GM23338 (cell line): ENCODE results near the gene PPY.

Source experiments
- CREB1 ChIP-seq: fragments of 250-450 bp; sonication (Bioruptor Pico); IDR thresholded peaks from 2 replicates; pipeline ENCODE4 v1.5.0; 2020; ENCODE audit warnings: low read depth, mild to moderate bottlenecking, moderate library complexity
- ETS1 ChIP-seq: IDR thresholded peaks from 2 replicates; pipeline ENCODE4 v1.6.1; 2016; ENCODE audit warnings: antibody characterized with exemption
- EZH2 ChIP-seq: fragments of 200-600 bp; sonication (generic); IDR thresholded peaks from one replicate; pipeline ENCODE4 v1.8.0; 2017; ENCODE audit warnings: antibody characterized with exemption, mild to moderate bottlenecking, low read depth; ENCODE audit not compliant: unreplicated experiment
- EZH2phosphoT487 ChIP-seq: fragments of 200-600 bp; sonication (generic); IDR thresholded peaks from one replicate; pipeline ENCODE4 v1.8.1; 2018; ENCODE audit warnings: antibody characterized with exemption; ENCODE audit not compliant: unreplicated experiment
- JUNB ChIP-seq: IDR thresholded peaks from one replicate; pipeline ENCODE4 v1.6.1; 2016; ENCODE audit warnings: antibody characterized with exemption; ENCODE audit not compliant: unreplicated experiment
- NANOG ChIP-seq: IDR thresholded peaks from 2 replicates; pipeline ENCODE4 v1.6.1; 2016; ENCODE audit warnings: antibody characterized with exemption, borderline replicate concordance
- POLR2AphosphoS5 ChIP-seq: IDR thresholded peaks from 2 replicates; pipeline ENCODE4 v1.6.1; 2016; ENCODE audit warnings: antibody characterized with exemption, low read depth
- REST ChIP-seq: IDR thresholded peaks from one replicate; pipeline ENCODE4 v1.6.1; 2018; ENCODE audit warnings: antibody characterized with exemption; ENCODE audit not compliant: unreplicated experiment
- STAT1 ChIP-seq: IDR thresholded peaks from one replicate; pipeline ENCODE4 v1.6.1; 2016; ENCODE audit warnings: antibody characterized with exemption; ENCODE audit not compliant: unreplicated experiment
- TF ChIP-seq, protein P1 (sequence below), 2 experiments: fragments of 200-600 bp in 1 of 2; sonication (generic) in 1 of 2; conservative IDR thresholded peaks; 2 replicates each; pipeline versions ENCODE4 v1.5.1 to v1.6.1; 2016 to 2017; ENCODE audit warnings: antibody characterized with exemption in 2 of 2, low read depth in 2 of 2, mild to moderate bottlenecking in 2 of 2, moderate library complexity in 1 of 2
- TF ChIP-seq, protein P2 (sequence below): fragments of 250-450 bp; sonication (Bioruptor Pico); IDR thresholded peaks from 2 replicates; pipeline ENCODE4 v1.5.0; 2020; ENCODE audit warnings: mild to moderate bottlenecking, moderate library complexity

DNA sequence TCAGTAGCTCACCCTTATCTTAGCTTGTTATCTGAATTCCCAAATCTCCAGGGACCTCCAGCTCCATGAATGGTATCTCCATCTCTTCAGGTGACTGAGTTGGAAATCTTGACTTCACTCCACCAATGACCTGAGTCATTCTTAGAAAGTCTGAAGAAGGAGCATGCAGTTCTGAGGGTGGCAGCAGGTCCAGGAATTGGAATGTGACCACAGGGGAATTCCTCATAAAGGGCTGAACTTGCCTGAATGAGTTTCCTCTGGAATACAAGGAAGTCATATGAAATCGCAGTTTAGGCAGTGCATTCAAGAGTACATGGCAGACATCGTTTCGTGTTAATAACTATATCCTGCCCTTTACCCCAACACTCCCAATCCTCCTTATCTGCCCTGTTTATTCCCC is 24.0 kb upstream of the PPY start:
- TF ChIP-seq EZH2phosphoT487 (no peak), NANOG (no peak), POLR2AphosphoS5 (no peak), REST (no peak), EZH2 (no peak), JUNB (no peak), ETS1 (no peak), CREB1 (CRISPR knock-in tag) (no peak), STAT1 (no peak)
- TF ChIP-seq, protein P1, sequence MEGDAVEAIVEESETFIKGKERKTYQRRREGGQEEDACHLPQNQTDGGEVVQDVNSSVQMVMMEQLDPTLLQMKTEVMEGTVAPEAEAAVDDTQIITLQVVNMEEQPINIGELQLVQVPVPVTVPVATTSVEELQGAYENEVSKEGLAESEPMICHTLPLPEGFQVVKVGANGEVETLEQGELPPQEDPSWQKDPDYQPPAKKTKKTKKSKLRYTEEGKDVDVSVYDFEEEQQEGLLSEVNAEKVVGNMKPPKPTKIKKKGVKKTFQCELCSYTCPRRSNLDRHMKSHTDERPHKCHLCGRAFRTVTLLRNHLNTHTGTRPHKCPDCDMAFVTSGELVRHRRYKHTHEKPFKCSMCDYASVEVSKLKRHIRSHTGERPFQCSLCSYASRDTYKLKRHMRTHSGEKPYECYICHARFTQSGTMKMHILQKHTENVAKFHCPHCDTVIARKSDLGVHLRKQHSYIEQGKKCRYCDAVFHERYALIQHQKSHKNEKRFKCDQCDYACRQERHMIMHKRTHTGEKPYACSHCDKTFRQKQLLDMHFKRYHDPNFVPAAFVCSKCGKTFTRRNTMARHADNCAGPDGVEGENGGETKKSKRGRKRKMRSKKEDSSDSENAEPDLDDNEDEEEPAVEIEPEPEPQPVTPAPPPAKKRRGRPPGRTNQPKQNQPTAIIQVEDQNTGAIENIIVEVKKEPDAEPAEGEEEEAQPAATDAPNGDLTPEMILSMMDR (conservative IDR thresholded peaks at IDR 0.05; ENCODE audit: low read depth in 2 of 2): no peak
- TF ChIP-seq, protein P2, sequence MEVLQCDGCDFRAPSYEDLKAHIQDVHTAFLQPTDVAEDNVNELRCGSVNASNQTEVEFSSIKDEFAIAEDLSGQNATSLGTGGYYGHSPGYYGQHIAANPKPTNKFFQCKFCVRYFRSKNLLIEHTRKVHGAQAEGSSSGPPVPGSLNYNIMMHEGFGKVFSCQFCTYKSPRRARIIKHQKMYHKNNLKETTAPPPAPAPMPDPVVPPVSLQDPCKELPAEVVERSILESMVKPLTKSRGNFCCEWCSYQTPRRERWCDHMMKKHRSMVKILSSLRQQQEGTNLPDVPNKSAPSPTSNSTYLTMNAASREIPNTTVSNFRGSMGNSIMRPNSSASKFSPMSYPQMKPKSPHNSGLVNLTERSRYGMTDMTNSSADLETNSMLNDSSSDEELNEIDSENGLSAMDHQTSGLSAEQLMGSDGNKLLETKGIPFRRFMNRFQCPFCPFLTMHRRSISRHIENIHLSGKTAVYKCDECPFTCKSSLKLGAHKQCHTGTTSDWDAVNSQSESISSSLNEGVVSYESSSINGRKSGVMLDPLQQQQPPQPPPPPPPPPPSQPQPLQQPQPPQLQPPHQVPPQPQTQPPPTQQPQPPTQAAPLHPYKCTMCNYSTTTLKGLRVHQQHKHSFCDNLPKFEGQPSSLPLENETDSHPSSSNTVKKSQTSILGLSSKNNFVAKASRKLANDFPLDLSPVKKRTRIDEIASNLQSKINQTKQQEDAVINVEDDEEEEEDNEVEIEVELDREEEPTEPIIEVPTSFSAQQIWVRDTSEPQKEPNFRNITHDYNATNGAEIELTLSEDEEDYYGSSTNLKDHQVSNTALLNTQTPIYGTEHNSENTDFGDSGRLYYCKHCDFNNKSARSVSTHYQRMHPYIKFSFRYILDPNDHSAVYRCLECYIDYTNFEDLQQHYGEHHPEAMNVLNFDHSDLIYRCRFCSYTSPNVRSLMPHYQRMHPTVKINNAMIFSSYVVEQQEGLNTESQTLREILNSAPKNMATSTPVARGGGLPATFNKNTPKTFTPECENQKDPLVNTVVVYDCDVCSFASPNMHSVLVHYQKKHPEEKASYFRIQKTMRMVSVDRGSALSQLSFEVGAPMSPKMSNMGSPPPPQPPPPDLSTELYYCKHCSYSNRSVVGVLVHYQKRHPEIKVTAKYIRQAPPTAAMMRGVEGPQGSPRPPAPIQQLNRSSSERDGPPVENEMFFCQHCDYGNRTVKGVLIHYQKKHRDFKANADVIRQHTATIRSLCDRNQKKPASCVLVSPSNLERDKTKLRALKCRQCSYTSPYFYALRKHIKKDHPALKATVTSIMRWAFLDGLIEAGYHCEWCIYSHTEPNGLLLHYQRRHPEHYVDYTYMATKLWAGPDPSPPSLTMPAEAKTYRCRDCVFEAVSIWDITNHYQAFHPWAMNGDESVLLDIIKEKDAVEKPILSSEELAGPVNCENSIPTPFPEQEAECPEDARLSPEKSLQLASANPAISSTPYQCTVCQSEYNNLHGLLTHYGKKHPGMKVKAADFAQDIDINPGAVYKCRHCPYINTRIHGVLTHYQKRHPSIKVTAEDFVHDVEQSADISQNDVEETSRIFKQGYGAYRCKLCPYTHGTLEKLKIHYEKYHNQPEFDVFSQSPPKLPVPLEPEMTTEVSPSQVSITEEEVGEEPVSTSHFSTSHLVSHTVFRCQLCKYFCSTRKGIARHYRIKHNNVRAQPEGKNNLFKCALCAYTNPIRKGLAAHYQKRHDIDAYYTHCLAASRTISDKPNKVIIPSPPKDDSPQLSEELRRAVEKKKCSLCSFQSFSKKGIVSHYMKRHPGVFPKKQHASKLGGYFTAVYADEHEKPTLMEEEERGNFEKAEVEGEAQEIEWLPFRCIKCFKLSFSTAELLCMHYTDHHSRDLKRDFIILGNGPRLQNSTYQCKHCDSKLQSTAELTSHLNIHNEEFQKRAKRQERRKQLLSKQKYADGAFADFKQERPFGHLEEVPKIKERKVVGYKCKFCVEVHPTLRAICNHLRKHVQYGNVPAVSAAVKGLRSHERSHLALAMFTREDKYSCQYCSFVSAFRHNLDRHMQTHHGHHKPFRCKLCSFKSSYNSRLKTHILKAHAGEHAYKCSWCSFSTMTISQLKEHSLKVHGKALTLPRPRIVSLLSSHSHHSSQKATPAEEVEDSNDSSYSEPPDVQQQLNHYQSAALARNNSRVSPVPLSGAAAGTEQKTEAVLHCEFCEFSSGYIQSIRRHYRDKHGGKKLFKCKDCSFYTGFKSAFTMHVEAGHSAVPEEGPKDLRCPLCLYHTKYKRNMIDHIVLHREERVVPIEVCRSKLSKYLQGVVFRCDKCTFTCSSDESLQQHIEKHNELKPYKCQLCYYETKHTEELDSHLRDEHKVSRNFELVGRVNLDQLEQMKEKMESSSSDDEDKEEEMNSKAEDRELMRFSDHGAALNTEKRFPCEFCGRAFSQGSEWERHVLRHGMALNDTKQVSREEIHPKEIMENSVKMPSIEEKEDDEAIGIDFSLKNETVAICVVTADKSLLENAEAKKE (CRISPR knock-in tag): no peak
